Ascending aorta (tissue), 2 donors: Measurements from ENCODE around the gene CREG2. TPM values are rescaled to one million over a fixed set of nuclear protein-coding genes. Genes with fewer than 3 reads are reported as not detected.
A peak's percentile ranks its signal among the peaks of the same experiment; 100 is the strongest.

ENCODE experiments used
- DNase-seq, 2 donors: peaks; one replicate each; pipeline ENCODE4 v3.0.0-alpha.2; 2019; ENCODE audit warnings: low spot score in 2 of 2
- H3K27ac ChIP-seq, 2 donors: fragments of 200-600 bp; sonication (generic); one replicate each; pipeline ENCODE4 v1.5.1; 2016 to 2017; ENCODE audit warnings: mild to moderate bottlenecking in 1 of 2
- H3K27me3 ChIP-seq: fragments of 200-600 bp; sonication (generic); one replicate; pipeline ENCODE4 v1.5.1; 2017
- H3K36me3 ChIP-seq, 2 donors: fragments of 200-600 bp; sonication (generic); one replicate each; pipeline ENCODE4 v1.5.1; 2016
- H3K4me1 ChIP-seq, 2 donors: fragments of 200-600 bp; sonication (generic); one replicate each; pipeline ENCODE4 v1.5.1; 2016 to 2017; ENCODE audit warnings: mild to moderate bottlenecking in 1 of 2
- H3K4me3 ChIP-seq, 2 donors: fragments of 200-600 bp; sonication (generic); one replicate each; pipeline ENCODE4 v1.5.1; 2016 to 2017; ENCODE audit warnings: mild to moderate bottlenecking in 1 of 2
- H3K9me3 ChIP-seq, 2 donors: fragments of 200-600 bp; sonication (generic); one replicate each; pipeline ENCODE4 v1.5.1; 2016
- intact Hi-C: fragments of 100-400 bp; cut with DNase I; formaldehyde crosslinking; loops from one replicate; pipeline ENCODE4 v1.15.1; 2023
- total RNA-seq: library from RNA; depleted of rRNA; stranded (reverse); fragments of >200 nt; gene quantifications from one replicate; pipeline ENCODE4 v1.1.0, GENCODE V29; 2016
- TF ChIP-seq, protein P1 (sequence below), 3 experiments: fragments of 200-600 bp in 2 of 3; fragments of 450-650 bp in 1 of 3; sonication (generic) in 2 of 3; IDR thresholded peaks; one replicate each; pipeline ENCODE4 v1.5.1; 2016 to 2019; ENCODE audit warnings: antibody characterized with exemption in 3 of 3, mild to moderate bottlenecking in 1 of 3, moderate library complexity in 1 of 3

CREG2 gene
- total RNA-seq, 1 donor from 2014 or later: not detected

DNA sequence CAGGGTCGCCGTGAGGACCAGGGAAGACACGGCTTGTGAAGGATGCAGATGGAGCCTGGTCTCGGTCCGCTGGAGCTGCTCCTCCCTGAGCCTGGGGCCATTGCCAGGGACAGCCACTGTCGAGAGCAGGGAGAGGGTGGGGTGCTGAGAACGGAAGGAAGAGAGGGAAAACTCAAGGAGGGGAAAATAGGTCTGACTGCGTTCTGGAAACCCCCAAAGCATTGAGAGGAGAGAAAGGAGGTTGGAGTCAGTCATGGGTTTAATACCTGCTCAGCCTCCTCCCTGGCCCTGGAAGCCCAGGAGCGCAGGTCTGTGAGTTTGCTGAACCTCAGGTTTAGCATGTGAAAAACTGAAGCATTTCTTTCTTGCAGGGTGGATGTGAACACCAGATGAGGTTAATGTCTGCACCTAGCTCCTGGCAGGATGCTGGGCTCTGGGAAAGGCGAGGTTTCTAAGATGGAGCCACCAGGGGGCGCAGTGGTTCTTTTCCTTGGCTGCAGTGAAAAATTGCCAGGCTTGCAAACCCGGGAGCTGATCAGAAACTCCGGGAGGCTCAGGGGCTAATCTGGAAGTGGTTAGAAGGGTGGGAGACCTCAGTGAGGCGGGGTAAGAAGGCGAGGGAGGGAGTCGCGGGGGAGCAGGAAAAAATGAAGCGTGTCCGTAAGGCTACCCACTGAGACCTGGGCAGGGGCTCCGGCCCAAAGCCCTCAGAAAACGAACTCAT is 45.2 kb downstream of the CREG2 start:
- peak in 1 of 2 donors; percentile 81 for DNase-seq
- no peaks in the 10 kb centered on the region for H3K9me3 ChIP-seq
- no peak overlapping the region for H3K4me3 ChIP-seq
- no peak overlapping the region for H3K27ac ChIP-seq
- H3K4me1 ChIP-seq: no peaks in the 10 kb centered on the region
- no peaks in the 10 kb centered on the region for H3K27me3 ChIP-seq
- intact Hi-C loops: no loop called here
- H3K36me3 ChIP-seq: no peaks in the 10 kb centered on the region
- TF ChIP-seq, protein P1, sequence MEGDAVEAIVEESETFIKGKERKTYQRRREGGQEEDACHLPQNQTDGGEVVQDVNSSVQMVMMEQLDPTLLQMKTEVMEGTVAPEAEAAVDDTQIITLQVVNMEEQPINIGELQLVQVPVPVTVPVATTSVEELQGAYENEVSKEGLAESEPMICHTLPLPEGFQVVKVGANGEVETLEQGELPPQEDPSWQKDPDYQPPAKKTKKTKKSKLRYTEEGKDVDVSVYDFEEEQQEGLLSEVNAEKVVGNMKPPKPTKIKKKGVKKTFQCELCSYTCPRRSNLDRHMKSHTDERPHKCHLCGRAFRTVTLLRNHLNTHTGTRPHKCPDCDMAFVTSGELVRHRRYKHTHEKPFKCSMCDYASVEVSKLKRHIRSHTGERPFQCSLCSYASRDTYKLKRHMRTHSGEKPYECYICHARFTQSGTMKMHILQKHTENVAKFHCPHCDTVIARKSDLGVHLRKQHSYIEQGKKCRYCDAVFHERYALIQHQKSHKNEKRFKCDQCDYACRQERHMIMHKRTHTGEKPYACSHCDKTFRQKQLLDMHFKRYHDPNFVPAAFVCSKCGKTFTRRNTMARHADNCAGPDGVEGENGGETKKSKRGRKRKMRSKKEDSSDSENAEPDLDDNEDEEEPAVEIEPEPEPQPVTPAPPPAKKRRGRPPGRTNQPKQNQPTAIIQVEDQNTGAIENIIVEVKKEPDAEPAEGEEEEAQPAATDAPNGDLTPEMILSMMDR (IDR thresholded peaks at IDR 0.05): peak; percentile 43 to 76 (median 58)

GRCh38 chr2:101341421-101341820 is 45.9 kb downstream of the CREG2 start:
- Histone ChIP-seq H3K36me3 (no peaks in the 10 kb centered on the region), H3K27ac (no peak overlapping the region), H3K4me1 (no peaks in the 10 kb centered on the region), H3K4me3 (no peak overlapping the region), H3K9me3 (no peaks in the 10 kb centered on the region), H3K27me3 (no peaks in the 10 kb centered on the region)
- TF ChIP-seq, protein P1 (IDR thresholded peaks at IDR 0.05): no peak
- intact Hi-C loops: no loop called here
- DNase-seq: no peak

DNA sequence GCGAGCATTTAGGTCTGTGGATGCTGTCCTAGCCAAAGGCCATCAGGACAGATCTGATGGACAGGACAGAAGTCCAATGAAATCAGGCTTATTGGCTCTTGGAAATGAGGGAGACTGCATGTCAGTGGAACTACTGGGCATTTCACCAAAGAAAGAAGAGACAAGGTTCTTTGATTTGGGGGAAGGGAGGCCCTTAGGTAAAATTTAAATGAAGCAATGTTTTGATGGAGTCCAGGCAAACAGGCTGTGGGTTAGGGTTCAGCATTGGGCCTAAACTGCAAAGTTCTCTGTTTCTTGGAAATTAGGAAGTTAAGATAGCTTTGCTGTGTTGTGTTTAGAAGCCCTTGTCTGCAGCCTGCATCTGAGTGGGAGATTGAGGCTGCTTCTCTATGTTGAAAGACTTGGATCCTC is 47.2 kb downstream of the CREG2 start:
- H3K27ac ChIP-seq: no peak overlapping the region
- TF ChIP-seq, protein P1 (IDR thresholded peaks at IDR 0.05): no peak
- no peak overlapping the region for H3K4me3 ChIP-seq
- no peaks in the 10 kb centered on the region for H3K9me3 ChIP-seq
- no peaks in the 10 kb centered on the region for H3K4me1 ChIP-seq
- no peak for DNase-seq
- no peaks in the 10 kb centered on the region for H3K27me3 ChIP-seq
- no peaks in the 10 kb centered on the region for H3K36me3 ChIP-seq
- intact Hi-C loops: no loop called here

DNA sequence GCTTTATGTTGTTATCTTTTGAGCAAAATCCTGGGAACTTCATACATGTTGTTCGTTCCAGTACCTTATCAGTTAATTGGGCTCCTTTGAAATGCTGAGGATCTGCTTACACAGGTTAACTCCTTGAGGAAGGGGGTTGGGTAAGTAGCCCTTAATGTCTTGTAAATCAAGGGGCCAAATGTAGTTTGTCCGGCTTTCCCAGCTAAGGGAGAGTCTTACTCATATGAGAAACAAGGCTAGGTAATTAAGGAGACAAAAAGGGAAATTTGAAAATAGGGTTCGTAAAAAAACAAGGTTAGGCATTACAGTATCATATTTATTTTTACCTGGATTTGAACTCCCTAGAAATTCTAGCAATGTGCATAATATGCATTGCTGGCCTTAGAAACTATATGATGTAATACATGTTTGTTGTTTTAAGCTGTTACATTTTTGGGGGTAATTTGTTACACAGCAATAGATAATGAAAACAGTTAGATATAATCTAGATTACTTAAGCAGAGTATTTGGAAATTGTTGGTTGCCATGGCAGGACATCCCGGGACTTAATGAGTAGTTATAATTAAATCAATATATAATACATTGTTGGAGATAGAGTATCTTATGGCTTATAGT is 47.9 kb downstream of the CREG2 start:
- Histone ChIP-seq H3K4me1 (no peaks in the 10 kb centered on the region), H3K27me3 (no peaks in the 10 kb centered on the region), H3K27ac (no peak overlapping the region), H3K9me3 (no peaks in the 10 kb centered on the region), H3K36me3 (no peaks in the 10 kb centered on the region), H3K4me3 (no peak overlapping the region)
- DNase-seq: no peak
- intact Hi-C loops: no loop called here
- TF ChIP-seq, protein P1 (IDR thresholded peaks at IDR 0.05): no peak

- no peaks in the 10 kb centered on the region for H3K27me3 ChIP-seq
- TF ChIP-seq, protein P1 (IDR thresholded peaks at IDR 0.05): no peak
- H3K27ac ChIP-seq: no peak overlapping the region
- no peaks in the 10 kb centered on the region for H3K4me1 ChIP-seq
- no peak for DNase-seq
- H3K4me3 ChIP-seq: no peak overlapping the region
- intact Hi-C loops: no loop called here
- no peaks in the 10 kb centered on the region for H3K36me3 ChIP-seq
- no peaks in the 10 kb centered on the region for H3K9me3 ChIP-seq
Observed at GRCh38 chr2:101337877-101338276, 49.4 kb downstream of the CREG2 start.
